ENCODE results near the gene BOD1L1.
"Not testable (repeated sequence)": the region's sequence is repeated elsewhere in the genome, so short reads cannot be mapped to it uniquely, and the experiment has no call there.

BOD1L1 gene

GRCh38 chr4:13561673-13562072, 65.9 kb downstream of the BOD1L1 start:
- TF ChIP-seq, protein P1, sequence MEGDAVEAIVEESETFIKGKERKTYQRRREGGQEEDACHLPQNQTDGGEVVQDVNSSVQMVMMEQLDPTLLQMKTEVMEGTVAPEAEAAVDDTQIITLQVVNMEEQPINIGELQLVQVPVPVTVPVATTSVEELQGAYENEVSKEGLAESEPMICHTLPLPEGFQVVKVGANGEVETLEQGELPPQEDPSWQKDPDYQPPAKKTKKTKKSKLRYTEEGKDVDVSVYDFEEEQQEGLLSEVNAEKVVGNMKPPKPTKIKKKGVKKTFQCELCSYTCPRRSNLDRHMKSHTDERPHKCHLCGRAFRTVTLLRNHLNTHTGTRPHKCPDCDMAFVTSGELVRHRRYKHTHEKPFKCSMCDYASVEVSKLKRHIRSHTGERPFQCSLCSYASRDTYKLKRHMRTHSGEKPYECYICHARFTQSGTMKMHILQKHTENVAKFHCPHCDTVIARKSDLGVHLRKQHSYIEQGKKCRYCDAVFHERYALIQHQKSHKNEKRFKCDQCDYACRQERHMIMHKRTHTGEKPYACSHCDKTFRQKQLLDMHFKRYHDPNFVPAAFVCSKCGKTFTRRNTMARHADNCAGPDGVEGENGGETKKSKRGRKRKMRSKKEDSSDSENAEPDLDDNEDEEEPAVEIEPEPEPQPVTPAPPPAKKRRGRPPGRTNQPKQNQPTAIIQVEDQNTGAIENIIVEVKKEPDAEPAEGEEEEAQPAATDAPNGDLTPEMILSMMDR (IDR thresholded peaks at IDR 0.05; ENCODE audit: low read depth, low read length): no peak
- H3K4me3 ChIP-seq (ENCODE audit: low read depth, low read length): no peak overlapping the region

GRCh38 chr4:13560111-13560510, 67.4 kb downstream of the BOD1L1 start:
- not testable (repeated sequence) for H3K4me3 ChIP-seq (ENCODE audit: low read depth, low read length)

- TF ChIP-seq, protein P1 (IDR thresholded peaks at IDR 0.05; ENCODE audit: low read depth, low read length): no peak
Observed at GRCh38 chr4:13559413-13559812, 68.1 kb downstream of the BOD1L1 start.

GRCh38 chr4:13558881-13559280, 68.6 kb downstream of the BOD1L1 start:
- TF ChIP-seq, protein P1 (IDR thresholded peaks at IDR 0.05; ENCODE audit: low read depth, low read length): no peak
- H3K4me3 ChIP-seq (ENCODE audit: low read depth, low read length): no peak overlapping the region

More at GRCh38 chr4:13559413-13559812, 68.1 kb downstream of the BOD1L1 start:
- no peak overlapping the region for H3K4me3 ChIP-seq (ENCODE audit: low read depth, low read length)

GRCh38 chr4:13555325-13555724, 72.2 kb downstream of the BOD1L1 start:
- TF ChIP-seq, protein P1 (IDR thresholded peaks at IDR 0.05; ENCODE audit: low read depth, low read length): no peak
- no peak overlapping the region for H3K4me3 ChIP-seq (ENCODE audit: low read depth, low read length)

- TF ChIP-seq, protein P1 (IDR thresholded peaks at IDR 0.05; ENCODE audit: low read depth, low read length): no peak
Observed at GRCh38 chr4:13553081-13553480, 74.4 kb downstream of the BOD1L1 start.

DNA sequence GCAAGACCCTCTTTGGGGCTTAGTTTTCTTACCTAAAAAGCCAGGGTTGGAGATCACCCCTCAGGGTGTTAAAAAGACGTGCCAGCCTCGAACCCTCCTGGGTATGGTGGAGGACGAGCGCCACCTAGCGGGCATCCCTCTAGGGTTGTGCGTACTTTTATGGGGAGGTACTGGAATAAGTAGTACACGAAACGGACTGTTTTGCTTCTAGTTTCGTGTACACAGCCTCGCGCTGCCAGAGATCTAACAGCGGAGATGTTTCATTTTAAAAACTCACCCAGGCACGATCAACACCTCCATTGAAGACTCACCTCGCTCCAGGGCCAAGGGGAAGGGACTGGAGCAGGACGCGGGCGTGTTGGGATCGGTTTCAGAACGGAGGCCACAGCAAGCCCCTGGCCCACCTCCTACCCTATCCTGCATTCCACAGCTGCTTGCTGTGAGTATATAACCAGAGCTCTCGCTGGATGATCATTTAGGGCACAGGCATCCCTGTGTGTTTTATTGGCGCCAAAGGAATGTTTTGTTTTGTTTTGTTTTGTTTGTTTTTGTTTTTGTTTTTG, 78.5 kb downstream of the BOD1L1 start:
- TF ChIP-seq, protein P1 (IDR thresholded peaks at IDR 0.05; ENCODE audit: low read depth, low read length): peak; percentile 78
- peak overlapping the region; percentile 64 for H3K4me3 ChIP-seq (ENCODE audit: low read depth, low read length)

More at GRCh38 chr4:13553081-13553480, 74.4 kb downstream of the BOD1L1 start:
- H3K4me3 ChIP-seq (ENCODE audit: low read depth, low read length): no peak overlapping the region
